Measurements from ENCODE around the gene SNHG17. TPM values are rescaled to one million over a fixed set of nuclear protein-coding genes. Genes with fewer than 3 reads are reported as not detected.
"Not testable (repeated sequence)": the region's sequence is repeated elsewhere in the genome, so short reads cannot be mapped to it uniquely, and the experiment has no call there.

SNHG17 gene
- total RNA-seq, 1 donor from 2014 or later: 8.0 TPM

GRCh38 chr20:38386004-38386403 lies 49.1 kb downstream of the SNHG17 start:
- TF ChIP-seq CTCF (IDR thresholded peaks at IDR 0.05) (no peak), EZH2 (IDR thresholded peaks at IDR 0.05) (no peak), EZH2phosphoT487 (IDR thresholded peaks at IDR 0.05) (no peak)
- DNase-seq (ENCODE audit: low spot score): no peak
- H3K4me1 Mint-ChIP-seq: no peaks in the 10 kb centered on the region
- Histone ChIP-seq H3K27me3 (no peaks in the 10 kb centered on the region), H3K79me2 (ENCODE audit: low read depth) (no peaks in the 10 kb centered on the region), H3K27ac (no peak overlapping the region), H2AFZ (replicated peaks) (no peak overlapping the region), H3K9me3 (ENCODE audit: low read depth) (no peaks in the 10 kb centered on the region), H4K20me1 (ENCODE audit: low read depth) (no peaks in the 10 kb centered on the region), H3K4me1 (no peaks in the 10 kb centered on the region), H3K4me2 (no peak overlapping the region), H3K9ac (no peak overlapping the region), H3K4me3 (no peak overlapping the region), H3K36me3 (no peaks in the 10 kb centered on the region), H3F3A (ENCODE audit: low read depth) (no peaks in the 10 kb centered on the region)
- H3K27me3 Mint-ChIP-seq (ENCODE audit: insufficient read depth, low read depth): peaks cover 5% of the 10 kb centered on the region
- H3K9me3 Mint-ChIP-seq: no peaks in the 10 kb centered on the region
- no peaks in the 10 kb centered on the region for H3K36me3 Mint-ChIP-seq
- H3K4me3 Mint-ChIP-seq: no peak overlapping the region
- H3K27ac Mint-ChIP-seq: no peak overlapping the region

GRCh38 chr20:38383147-38383546 lies 52.0 kb downstream of the SNHG17 start:
- H3K4me3 Mint-ChIP-seq: no peak overlapping the region

GRCh38 chr20:38377838-38378237 lies 57.3 kb downstream of the SNHG17 start:
- H3K27ac ChIP-seq; H3K79me2 ChIP-seq (ENCODE audit: low read depth); H3K9ac ChIP-seq; H3K27me3 ChIP-seq; H3K4me3 ChIP-seq; H3K9me3 ChIP-seq (ENCODE audit: low read depth); H3K4me3 Mint-ChIP-seq; H2AFZ ChIP-seq (replicated peaks); H3K36me3 Mint-ChIP-seq; H3K4me1 Mint-ChIP-seq; H3K27ac Mint-ChIP-seq; H3K36me3 ChIP-seq; H4K20me1 ChIP-seq (ENCODE audit: low read depth); H3F3A ChIP-seq (ENCODE audit: low read depth); H3K4me1 ChIP-seq; H3K9me3 Mint-ChIP-seq; H3K4me2 ChIP-seq; DNase-seq (ENCODE audit: low spot score): not testable (repeated sequence)
- H3K27me3 Mint-ChIP-seq (ENCODE audit: insufficient read depth, low read depth): peaks cover 11% of the 10 kb centered on the region

More at GRCh38 chr20:38383147-38383546, 52.0 kb downstream of the SNHG17 start:
- Histone ChIP-seq H3K4me2 (no peak overlapping the region), H3K36me3 (no peaks in the 10 kb centered on the region), H3K27ac (no peak overlapping the region), H3K4me1 (no peaks in the 10 kb centered on the region), H3K79me2 (ENCODE audit: low read depth) (no peaks in the 10 kb centered on the region), H4K20me1 (ENCODE audit: low read depth) (no peaks in the 10 kb centered on the region), H3K9me3 (ENCODE audit: low read depth) (no peaks in the 10 kb centered on the region), H2AFZ (replicated peaks) (no peak overlapping the region), H3K9ac (no peak overlapping the region), H3K4me3 (no peak overlapping the region), H3K27me3 (no peaks in the 10 kb centered on the region), H3F3A (ENCODE audit: low read depth) (no peaks in the 10 kb centered on the region)
- Mint-ChIP-seq H3K27me3 (ENCODE audit: insufficient read depth, low read depth) (peaks cover 5% of the 10 kb centered on the region), H3K36me3 (no peaks in the 10 kb centered on the region), H3K27ac (no peak overlapping the region), H3K4me1 (no peaks in the 10 kb centered on the region), H3K9me3 (no peaks in the 10 kb centered on the region)
- TF ChIP-seq EZH2 (IDR thresholded peaks at IDR 0.05) (no peak), CTCF (IDR thresholded peaks at IDR 0.05) (no peak), EZH2phosphoT487 (IDR thresholded peaks at IDR 0.05) (no peak)
- DNase-seq (ENCODE audit: low spot score): no peak

- Histone ChIP-seq H2AFZ (replicated peaks) (no peak overlapping the region), H3K27me3 (no peaks in the 10 kb centered on the region), H3F3A (ENCODE audit: low read depth) (no peaks in the 10 kb centered on the region), H3K27ac (no peak overlapping the region), H3K36me3 (no peaks in the 10 kb centered on the region), H3K4me3 (no peak overlapping the region), H3K4me2 (no peak overlapping the region), H3K4me1 (no peaks in the 10 kb centered on the region), H3K9ac (no peak overlapping the region), H3K9me3 (ENCODE audit: low read depth) (no peaks in the 10 kb centered on the region), H3K79me2 (ENCODE audit: low read depth) (no peaks in the 10 kb centered on the region), H4K20me1 (ENCODE audit: low read depth) (no peaks in the 10 kb centered on the region)
- no peak overlapping the region for H3K27ac Mint-ChIP-seq
- no peak for DNase-seq (ENCODE audit: low spot score)
- H3K36me3 Mint-ChIP-seq: no peaks in the 10 kb centered on the region
- TF ChIP-seq EZH2phosphoT487 (IDR thresholded peaks at IDR 0.05) (no peak), EZH2 (IDR thresholded peaks at IDR 0.05) (no peak), CTCF (IDR thresholded peaks at IDR 0.05) (no peak)
- peaks cover 11% of the 10 kb centered on the region for H3K27me3 Mint-ChIP-seq (ENCODE audit: insufficient read depth, low read depth)
- no peaks in the 10 kb centered on the region for H3K9me3 Mint-ChIP-seq
- no peaks in the 10 kb centered on the region for H3K4me1 Mint-ChIP-seq
- no peak overlapping the region for H3K4me3 Mint-ChIP-seq
Observed at GRCh38 chr20:38377039-38377685, 58.0 kb downstream of the SNHG17 start.

Data from neural progenitor cell (in vitro differentiated cells).